HUES6 (cell line): ENCODE measurements around the gene AGPAT2.
A peak's percentile ranks its signal among the peaks of the same experiment; 100 is the strongest.

Experiments used
- H3K27ac ChIP-seq: 2 replicates; pipeline ENCODE4 v1.7.0; 2013; ENCODE audit warnings: low read depth, mild to moderate bottlenecking, low read length, inconsistent platforms
- H3K27me3 ChIP-seq: 2 replicates; pipeline ENCODE4 v1.6.1; 2013; ENCODE audit warnings: low read length; ENCODE audit not compliant: control insufficient read depth, insufficient read depth
- H3K36me3 ChIP-seq: 2 replicates; pipeline ENCODE4 v1.6.1; 2013; ENCODE audit warnings: low read length; ENCODE audit not compliant: control insufficient read depth, insufficient read depth
- H3K4me1 ChIP-seq: 2 replicates; pipeline ENCODE4 v1.6.1; 2013; ENCODE audit warnings: low read length; ENCODE audit not compliant: control insufficient read depth, insufficient read depth
- H3K4me3 ChIP-seq: 2 replicates; pipeline ENCODE4 v1.5.1; 2013; ENCODE audit warnings: low read depth, low read length
- H3K9ac ChIP-seq: one replicate; pipeline ENCODE4 v1.6.1; 2013; ENCODE audit warnings: mild to moderate bottlenecking, low read length
- H3K9me3 ChIP-seq: 2 replicates; pipeline ENCODE4 v1.6.1; 2013; ENCODE audit warnings: low read depth, low read length; ENCODE audit not compliant: control insufficient read depth, insufficient read depth

Gene AGPAT2

DNA sequence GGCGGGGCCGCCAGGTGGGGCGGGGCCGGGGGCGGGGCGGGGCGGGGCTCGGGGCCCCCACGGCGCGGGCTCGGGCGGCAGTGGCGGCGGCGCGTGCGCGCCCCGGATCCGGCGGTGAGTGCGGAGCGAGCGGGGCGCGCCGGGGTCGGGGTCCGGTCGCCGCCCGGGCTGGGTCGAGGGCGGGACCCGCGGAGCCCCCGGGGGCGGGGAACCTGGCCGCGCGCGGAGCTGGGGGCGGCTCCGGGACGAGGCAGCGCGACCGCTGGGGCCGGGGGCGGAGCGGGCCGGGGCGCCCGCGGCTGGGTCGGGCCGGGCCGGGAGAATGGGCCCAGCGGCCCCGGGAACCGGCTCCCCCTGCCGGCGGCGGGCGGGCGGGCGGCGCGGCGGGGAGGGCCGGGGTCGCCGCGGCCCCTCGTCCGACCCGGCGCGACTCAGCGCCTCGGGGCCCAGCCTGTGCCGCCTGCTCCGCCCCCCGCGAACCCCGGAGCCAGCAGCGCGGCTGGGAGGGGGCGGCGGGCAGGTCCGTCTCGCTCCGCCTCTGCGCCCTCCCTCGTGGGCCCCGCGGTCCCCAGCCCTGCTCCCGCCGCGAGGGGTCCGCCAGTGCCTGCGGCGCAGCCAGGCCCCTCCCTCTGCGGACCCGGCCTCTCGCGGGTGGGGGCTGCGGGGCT, 21.4 kb downstream of the AGPAT2 start:
- H3K36me3 ChIP-seq = no peaks in the 10 kb centered on the region
- H3K9me3 ChIP-seq = no peaks in the 10 kb centered on the region
- peak overlapping the region; percentile 61 for H3K4me3 ChIP-seq
- H3K4me1 ChIP-seq = peaks cover 5% of the 10 kb centered on the region
- H3K9ac ChIP-seq = peak overlapping the region; percentile 44
- no peak overlapping the region for H3K27ac ChIP-seq
- peaks cover 12% of the 10 kb centered on the region; the same call in 1 of the 2 replicates for H3K27me3 ChIP-seq

DNA sequence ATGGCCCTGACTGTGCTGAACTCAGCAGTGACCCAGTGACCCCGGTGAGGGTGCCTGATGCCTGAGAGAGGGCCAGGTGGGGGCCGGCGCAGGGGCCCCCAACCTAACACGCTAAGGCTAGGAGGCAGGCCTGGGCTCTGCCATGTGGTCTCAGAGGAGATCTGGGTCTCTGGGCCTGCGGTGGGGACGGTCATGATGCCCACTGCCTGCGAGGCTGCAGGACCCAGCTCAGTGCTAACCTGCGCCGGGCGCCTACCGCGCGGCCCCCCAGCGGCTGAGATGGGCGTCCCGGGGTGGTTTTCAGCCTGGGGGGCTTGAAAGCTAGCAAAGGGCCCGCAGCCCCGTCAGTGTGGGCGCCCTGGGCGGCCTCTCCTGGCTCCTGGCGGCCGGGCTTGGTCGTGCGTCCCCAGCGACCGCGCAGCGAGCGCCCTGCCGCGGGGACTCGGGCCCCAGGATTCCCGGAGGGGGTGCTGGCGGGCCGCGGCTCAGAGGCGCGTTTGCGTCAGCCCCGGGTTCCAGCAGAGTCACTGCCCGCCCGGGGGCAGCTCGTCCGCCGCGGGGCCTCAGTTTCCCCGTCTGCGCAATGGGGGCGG, 22.1 kb downstream of the AGPAT2 start:
- Histone ChIP-seq H3K9ac (no peak overlapping the region), H3K4me1 (peaks cover 5% of the 10 kb centered on the region), H3K36me3 (no peaks in the 10 kb centered on the region), H3K27me3 (peaks cover 12% of the 10 kb centered on the region; the same call in 1 of the 2 replicates), H3K4me3 (peak overlapping the region; percentile 61), H3K27ac (no peak overlapping the region), H3K9me3 (no peaks in the 10 kb centered on the region)

DNA sequence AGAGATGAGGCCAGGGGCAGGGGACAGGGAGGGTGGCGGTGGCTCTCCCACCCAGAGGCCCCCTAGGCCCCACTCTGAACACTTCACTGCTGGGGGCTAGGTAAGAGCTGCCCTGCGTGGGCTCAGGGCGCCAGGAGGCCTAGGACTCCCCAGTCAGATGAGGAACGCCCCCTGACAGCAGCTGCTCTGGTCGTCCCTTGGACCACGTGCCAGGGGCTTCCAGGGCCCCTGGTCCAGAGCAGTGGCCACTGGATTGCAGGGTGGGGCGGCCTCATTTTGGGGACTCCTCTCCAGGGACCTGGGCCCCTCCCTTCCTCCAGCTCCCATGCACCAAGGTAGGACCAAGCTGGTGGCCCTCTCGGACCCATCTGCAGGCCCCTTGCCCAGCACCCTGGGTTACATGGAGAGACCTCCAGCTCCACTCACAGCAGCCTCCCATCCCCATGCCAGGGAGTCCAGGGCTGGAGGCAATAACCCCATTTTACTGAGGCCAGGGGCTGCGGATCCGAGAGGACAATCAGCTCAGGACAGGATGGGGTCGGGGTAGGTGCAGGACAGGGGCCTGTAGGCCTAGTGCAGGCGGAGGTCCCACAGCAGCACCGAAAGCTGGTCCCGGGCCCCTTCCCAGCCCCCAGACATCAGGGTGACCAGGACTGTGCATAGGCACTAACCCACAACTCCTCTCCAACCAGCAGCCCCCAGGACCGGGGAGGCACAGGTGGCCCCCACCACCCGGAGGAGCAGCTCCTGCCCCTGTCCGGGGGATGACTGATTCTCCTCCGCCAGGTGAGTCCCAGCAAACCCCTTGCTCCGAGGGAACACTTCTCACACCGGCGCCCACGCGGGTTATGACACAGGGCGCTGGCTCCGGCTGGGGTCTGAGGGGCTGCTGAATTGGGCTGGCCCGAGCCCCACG, 23.0 kb downstream of the AGPAT2 start:
- H3K4me3 ChIP-seq = no peak overlapping the region
- no peaks in the 10 kb centered on the region for H3K36me3 ChIP-seq
- H3K27ac ChIP-seq = no peak overlapping the region
- peaks cover 5% of the 10 kb centered on the region for H3K4me1 ChIP-seq
- no peaks in the 10 kb centered on the region for H3K9me3 ChIP-seq
- no peak overlapping the region for H3K9ac ChIP-seq
- peaks cover 12% of the 10 kb centered on the region; the same call in 1 of the 2 replicates for H3K27me3 ChIP-seq

DNA sequence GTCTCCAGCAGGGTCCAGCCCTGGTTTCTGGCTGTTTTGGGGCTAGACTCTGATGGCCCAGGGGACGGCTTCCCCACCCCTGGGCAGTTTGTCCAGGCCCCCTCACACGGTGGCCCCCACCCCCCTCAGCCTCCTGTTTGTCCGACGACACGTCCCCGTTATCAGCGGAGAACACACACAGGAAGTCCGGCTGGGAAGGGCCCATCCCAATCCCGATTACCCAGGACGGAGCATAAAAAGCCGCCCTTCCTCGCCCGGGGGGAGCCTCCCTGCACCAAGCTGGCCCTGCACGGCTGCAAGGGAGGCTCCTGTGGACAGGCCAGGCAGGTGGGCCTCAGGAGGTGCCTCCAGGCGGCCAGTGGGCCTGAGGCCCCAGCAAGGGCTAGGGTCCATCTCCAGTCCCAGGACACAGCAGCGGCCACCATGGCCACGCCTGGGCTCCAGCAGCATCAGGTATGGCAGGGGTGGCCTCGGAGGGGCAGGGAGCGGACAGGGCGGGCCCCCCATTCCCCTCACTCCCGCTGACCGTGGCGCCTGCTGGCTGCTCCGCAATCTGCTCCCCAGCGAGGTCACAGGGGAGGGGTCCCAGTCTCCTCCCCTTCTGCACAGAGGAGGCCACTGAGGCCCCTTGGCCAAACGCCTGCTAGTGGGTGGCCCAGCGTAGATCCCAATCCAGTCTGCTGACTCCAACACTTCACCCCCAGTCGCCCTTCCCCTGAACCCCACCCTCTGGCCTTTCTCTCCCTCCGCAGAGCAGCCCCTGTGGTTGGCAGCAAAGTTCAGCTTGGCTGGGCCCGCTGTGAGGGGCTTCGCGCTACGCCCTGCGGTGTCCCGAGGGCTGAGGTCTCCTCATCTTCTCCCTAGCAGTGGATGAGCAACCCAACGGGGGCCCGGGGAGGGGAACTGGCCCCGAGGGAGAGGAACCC, 24.3 kb downstream of the AGPAT2 start, which contains the start of gene EGFL7:
Gene EGFL7 (plus strand): TSS at position 261 of the 926 bp plus-strand sequence. CDS start 5,367 bp downstream, outside the sequence.
- no peaks in the 10 kb centered on the region for H3K9me3 ChIP-seq
- no peaks in the 10 kb centered on the region for H3K36me3 ChIP-seq
- H3K9ac ChIP-seq = no peak within 1 kb of the TSS
- H3K27ac ChIP-seq = no peak within 1 kb of the TSS
- H3K4me1 ChIP-seq = peaks cover 5% of the 10 kb centered on the region
- H3K27me3 ChIP-seq = peaks cover 12% of the 10 kb centered on the region; the same call in 1 of the 2 replicates
- H3K4me3 ChIP-seq = no peak within 1 kb of the TSS

DNA sequence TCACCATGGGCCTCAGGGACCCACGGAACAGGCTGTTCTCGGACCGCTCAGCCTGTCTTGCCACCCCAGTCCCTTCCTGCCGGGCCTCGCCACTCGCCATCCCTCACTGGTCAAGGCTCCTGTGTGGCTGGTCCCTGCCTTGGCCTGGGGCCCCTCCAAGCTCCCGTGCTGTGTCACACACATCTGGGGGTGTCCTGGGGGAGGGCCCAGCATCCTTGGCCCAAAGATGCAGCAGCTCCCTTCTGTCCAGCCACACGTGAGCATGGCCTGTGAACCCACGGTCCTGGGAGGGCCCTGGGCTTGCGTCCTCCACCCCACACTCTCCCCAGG, 25.0 kb downstream of the AGPAT2 start:
- Histone ChIP-seq H3K27ac (no peak overlapping the region), H3K9ac (no peak overlapping the region), H3K4me1 (peaks cover 5% of the 10 kb centered on the region), H3K9me3 (no peaks in the 10 kb centered on the region), H3K4me3 (no peak overlapping the region), H3K36me3 (no peaks in the 10 kb centered on the region), H3K27me3 (peaks cover 12% of the 10 kb centered on the region; the same call in 1 of the 2 replicates)

DNA sequence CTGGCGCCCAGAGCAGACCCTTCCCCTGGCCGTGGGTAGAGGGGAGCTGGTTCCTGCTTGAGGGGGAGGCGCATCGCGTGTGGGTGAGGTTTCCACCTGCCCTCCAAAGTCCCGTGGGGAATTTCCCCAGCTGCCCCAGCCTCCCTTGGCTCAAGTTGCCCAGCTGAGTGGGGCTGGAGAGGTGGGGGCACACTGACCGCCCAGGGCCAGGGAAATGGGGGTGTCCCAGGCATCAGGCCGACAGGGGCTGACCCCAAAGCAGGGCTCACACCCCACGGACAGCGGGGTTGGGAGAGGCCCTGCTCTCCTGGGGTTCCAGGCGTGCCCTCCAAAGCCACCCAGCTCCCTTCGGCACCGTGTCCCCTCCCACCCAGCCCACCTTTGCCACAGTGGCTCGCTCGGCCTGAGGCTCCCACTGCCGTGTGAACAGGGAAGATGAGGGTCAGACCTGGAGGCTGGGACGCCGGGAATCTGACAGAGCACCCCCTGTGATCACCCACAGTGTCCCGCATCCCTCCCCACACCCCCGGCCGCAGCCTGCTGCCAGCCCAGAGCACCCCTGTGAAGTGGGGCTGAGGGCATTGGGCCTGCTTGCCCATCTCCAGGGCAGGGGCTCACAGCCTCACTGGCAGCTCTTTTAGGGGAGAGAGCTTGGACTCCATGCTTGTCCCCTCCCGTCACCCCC, 25.5 kb downstream of the AGPAT2 start:
- H3K27ac ChIP-seq = no peak overlapping the region
- no peaks in the 10 kb centered on the region for H3K36me3 ChIP-seq
- no peak overlapping the region for H3K4me3 ChIP-seq
- H3K27me3 ChIP-seq = peaks cover 12% of the 10 kb centered on the region; the same call in 1 of the 2 replicates
- peaks cover 5% of the 10 kb centered on the region for H3K4me1 ChIP-seq
- no peaks in the 10 kb centered on the region for H3K9me3 ChIP-seq
- H3K9ac ChIP-seq = no peak overlapping the region

DNA sequence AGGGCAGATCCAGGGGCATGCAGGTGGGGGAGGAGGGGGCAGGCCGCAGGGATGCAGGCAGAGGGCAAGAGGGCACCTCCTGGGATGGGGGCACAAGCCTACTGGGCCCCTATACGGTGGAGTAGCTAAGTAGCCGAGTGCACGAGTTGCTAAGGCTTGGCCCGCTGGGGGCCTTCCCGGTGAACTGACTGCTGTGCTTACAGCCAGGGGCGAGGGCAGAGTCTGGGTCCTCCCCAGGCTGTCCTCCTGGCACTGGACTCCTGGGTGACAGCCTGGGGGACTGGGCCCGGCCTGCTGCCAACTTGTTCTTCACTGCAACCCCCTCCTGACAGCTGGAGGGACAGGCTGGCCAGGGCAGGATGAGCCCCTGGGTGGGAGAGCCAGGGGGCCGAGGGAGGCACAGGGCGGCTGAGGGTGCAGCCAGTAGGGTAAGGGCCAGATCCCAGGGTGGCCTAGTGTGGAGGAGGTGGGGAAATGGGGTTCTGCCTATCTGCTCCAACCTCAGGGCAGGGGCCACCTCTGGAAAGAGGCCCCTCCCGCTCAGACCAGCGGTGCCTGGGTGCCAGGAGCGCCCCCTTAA, 26.2 kb downstream of the AGPAT2 start:
- H3K27ac ChIP-seq = no peak overlapping the region
- no peaks in the 10 kb centered on the region for H3K36me3 ChIP-seq
- H3K4me3 ChIP-seq = no peak overlapping the region
- no peak overlapping the region for H3K9ac ChIP-seq
- H3K9me3 ChIP-seq = no peaks in the 10 kb centered on the region
- peaks cover 5% of the 10 kb centered on the region for H3K4me1 ChIP-seq
- H3K27me3 ChIP-seq = peaks cover 8% of the 10 kb centered on the region; the same call in 1 of the 2 replicates

DNA sequence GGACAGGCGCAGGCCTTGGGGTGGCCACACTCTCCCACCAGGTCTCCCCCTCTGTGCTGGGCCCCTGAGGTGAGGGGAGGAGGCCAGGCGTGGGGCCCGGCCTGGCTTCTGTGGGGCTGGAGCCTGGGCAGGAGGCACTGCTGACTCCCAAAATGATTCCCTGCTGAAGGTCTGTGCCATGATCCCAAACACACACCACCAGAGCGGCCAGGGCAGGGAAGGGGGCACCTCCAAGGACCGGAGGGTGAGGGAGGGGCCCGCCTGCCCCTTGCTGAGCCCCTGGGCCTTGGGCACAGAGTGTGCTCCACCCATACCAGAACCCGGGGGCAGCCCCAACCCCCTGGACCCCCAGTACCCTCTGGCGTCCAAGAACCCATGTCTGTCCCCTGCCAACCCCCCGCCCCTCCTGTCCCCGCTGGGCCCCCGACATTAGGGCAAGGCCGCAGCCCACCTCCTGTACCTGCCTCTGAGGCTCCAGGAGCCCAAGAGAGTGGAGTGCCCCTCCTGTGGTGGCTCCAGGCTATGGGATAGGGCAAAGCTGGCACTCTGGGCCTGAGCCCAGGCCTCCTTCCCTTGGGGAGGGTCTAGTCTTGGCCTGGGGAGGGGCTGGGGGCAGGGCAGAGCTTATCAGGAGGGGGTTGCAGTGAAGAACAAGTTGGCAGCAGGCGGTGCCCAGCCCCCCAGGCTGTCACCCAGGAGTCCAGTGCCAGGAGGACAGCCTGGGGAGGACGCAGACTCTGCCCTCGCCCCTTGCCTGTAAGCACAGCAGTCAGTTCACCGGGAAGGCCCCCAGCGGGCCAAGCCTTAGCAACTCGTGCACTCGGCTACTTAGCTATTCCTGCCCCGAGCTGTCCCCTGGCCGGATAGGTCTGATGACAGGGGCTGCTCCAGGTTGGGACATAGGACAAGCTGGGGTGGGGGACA, 27.1 kb downstream of the AGPAT2 start:
- Histone ChIP-seq H3K9ac (no peak overlapping the region), H3K27me3 (peaks cover 7% of the 10 kb centered on the region; the same call in 1 of the 2 replicates), H3K36me3 (no peaks in the 10 kb centered on the region), H3K4me3 (no peak overlapping the region), H3K27ac (no peak overlapping the region), H3K9me3 (no peaks in the 10 kb centered on the region), H3K4me1 (peaks cover 4% of the 10 kb centered on the region)

DNA sequence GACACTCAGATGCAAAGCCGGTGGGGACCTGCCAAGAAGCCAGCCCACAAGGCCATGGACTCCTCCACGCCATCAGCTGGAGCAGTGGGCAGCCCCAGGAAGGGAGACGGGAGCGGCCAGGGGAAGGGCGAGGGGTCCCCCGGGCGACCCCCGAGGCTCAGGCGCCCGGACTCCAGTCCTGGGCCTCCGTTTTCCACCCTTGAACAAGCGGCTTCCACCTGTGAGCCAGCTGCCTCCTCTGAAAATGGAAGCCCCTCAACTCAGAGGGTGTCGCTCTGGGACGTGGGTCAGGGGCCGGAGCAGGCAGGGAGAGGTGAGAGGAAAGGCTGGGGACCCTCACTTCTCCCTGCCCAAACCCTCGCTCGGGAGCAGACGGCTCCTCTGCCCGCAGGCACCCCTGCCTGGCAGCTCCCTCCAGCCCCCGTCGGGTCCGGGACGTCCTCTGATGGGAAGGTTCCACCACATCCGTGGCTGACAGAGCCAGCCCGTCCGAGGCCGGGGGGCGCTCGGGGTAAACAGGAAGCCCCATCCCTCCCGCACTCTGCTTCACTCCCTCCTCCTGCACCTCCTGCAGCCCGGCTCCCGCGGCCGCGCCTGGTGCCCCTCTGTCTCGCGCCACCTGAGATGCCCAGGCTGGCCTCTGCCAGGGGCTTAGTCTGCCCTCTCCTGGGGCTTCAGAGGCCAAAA, 28.3 kb downstream of the AGPAT2 start:
- no peaks in the 10 kb centered on the region for H3K36me3 ChIP-seq
- no peaks in the 10 kb centered on the region for H3K9me3 ChIP-seq
- H3K27ac ChIP-seq = no peak overlapping the region
- no peaks in the 10 kb centered on the region; the same call in 1 of the 2 replicates for H3K27me3 ChIP-seq
- H3K4me3 ChIP-seq = no peak overlapping the region
- H3K4me1 ChIP-seq = no peaks in the 10 kb centered on the region
- H3K9ac ChIP-seq = no peak overlapping the region
